H1 (cell line): ENCODE results near the gene RALGAPA2. TPM values are rescaled to one million over a fixed set of nuclear protein-coding genes. Genes with fewer than 3 reads are reported as not detected.

ENCODE experiments used
- CTCF ChIA-PET: fragments of 300-600 bp; sonication (Branson Sonifier 250); formaldehyde crosslinking; loops from one replicate; lab custom pipeline; 2021; ENCODE audit not compliant: partially characterized antibody; lab: Charles Lee
- POLR2A ChIA-PET: fragments of 300-600 bp; sonication (Branson Sonifier 250); formaldehyde crosslinking; loops from one replicate; lab custom pipeline; 2021; ENCODE audit warnings: inconsistent platforms; ENCODE audit not compliant: partially characterized antibody; lab: Charles Lee
- DNase-seq, 2 experiments: peaks; one replicate each; pipeline versions ENCODE4 v3.0.0 to v3.0.0-alpha.2; 2010 to 2022; ENCODE audit warnings: low spot score in 2 of 2, low read depth in 1 of 2, mixed read lengths in 1 of 2
- FAIRE-seq: peaks from 2 replicates; lab custom pipeline; 2011; peaks lifted over from hg19 to GRCh38; lab: Jason Lieb, UNC
- H2AFZ ChIP-seq: 2 replicates; pipeline ENCODE4 v1.8.1; 2012; ENCODE audit warnings: low read length, inconsistent platforms
- H2AK5ac ChIP-seq: 2 replicates; pipeline ENCODE4 v1.6.1; 2013; ENCODE audit warnings: low read depth, low read length
- H2BK120ac ChIP-seq: replicated peaks from 2 replicates; pipeline ENCODE3; 2013; ENCODE audit warnings: low read depth, low read length, inconsistent platforms
- H2BK12ac ChIP-seq: 2 replicates; pipeline ENCODE4 v1.6.1; 2013; ENCODE audit warnings: low read depth, low read length
- H2BK15ac ChIP-seq: 2 replicates; pipeline ENCODE4 v1.6.1; 2013; ENCODE audit warnings: low read length
- H2BK20ac ChIP-seq: 2 replicates; pipeline ENCODE4 v1.6.1; 2013; ENCODE audit warnings: low read length
- H2BK5ac ChIP-seq: 2 replicates; pipeline ENCODE4 v1.6.1; 2013; ENCODE audit warnings: low read depth, low read length
- H3K14ac ChIP-seq: 2 replicates; pipeline ENCODE4 v1.6.1; 2013; ENCODE audit warnings: inconsistent platforms; ENCODE audit not compliant: insufficient read length
- H3K18ac ChIP-seq: 2 replicates; pipeline ENCODE4 v1.6.1; 2013; ENCODE audit warnings: low read length; ENCODE audit errors: extremely low read depth
- H3K23ac ChIP-seq: 2 replicates; pipeline ENCODE4 v1.6.1; 2013; ENCODE audit warnings: inconsistent platforms; ENCODE audit not compliant: insufficient read length
- H3K23me2 ChIP-seq: 2 replicates; pipeline ENCODE4 v1.6.1; 2013; ENCODE audit warnings: low read depth, low read length
- H3K27ac ChIP-seq: 2 replicates; pipeline ENCODE4 v1.6.1; 2011; ENCODE audit warnings: low read depth, low read length, inconsistent platforms
- H3K27me3 ChIP-seq, 4 experiments: replicated peaks in 1 of 4; 1 replicate in 1 of 4; 2 replicates in 3 of 4; pipeline versions ENCODE4 v1.6.1 to v1.8.1; 2011 to 2013; ENCODE audit warnings: low read length in 3 of 4, mild to moderate bottlenecking in 3 of 4, inconsistent platforms in 2 of 4, mixed read lengths in 2 of 4, moderate library complexity in 1 of 4; ENCODE audit not compliant: control insufficient read depth in 3 of 4, insufficient read depth in 3 of 4; ENCODE audit errors: extremely low read depth in 1 of 4
- H3K36me3 ChIP-seq, 4 experiments: 2 replicates each; pipeline versions ENCODE4 v1.6.1 to v1.8.1; 2011 to 2013; ENCODE audit warnings: mild to moderate bottlenecking in 4 of 4, low read length in 3 of 4, moderate library complexity in 2 of 4, control low read depth in 1 of 4, inconsistent platforms in 1 of 4; ENCODE audit not compliant: insufficient read depth in 4 of 4, control insufficient read depth in 2 of 4
- H3K4ac ChIP-seq: replicated peaks from 2 replicates; pipeline ENCODE3; 2013; ENCODE audit warnings: low read length, low read depth, mixed read lengths, inconsistent platforms; ENCODE audit not compliant: insufficient read length
- H3K4me1 ChIP-seq, 4 experiments: replicated peaks in 1 of 4; 1 replicate in 1 of 4; 2 replicates in 3 of 4; pipeline versions ENCODE4 v1.6.1 to v1.8.1; 2011 to 2013; ENCODE audit warnings: low read length in 3 of 4, inconsistent platforms in 2 of 4, mixed read lengths in 1 of 4; ENCODE audit not compliant: insufficient read depth in 4 of 4, control insufficient read depth in 3 of 4
- H3K4me2 ChIP-seq, 2 experiments: 2 replicates each; pipeline versions ENCODE4 v1.6.1 to v1.8.1; 2011 to 2013; ENCODE audit warnings: low read depth in 2 of 2, low read length in 2 of 2, control low read depth in 1 of 2, inconsistent platforms in 1 of 2, mild to moderate bottlenecking in 1 of 2; ENCODE audit not compliant: insufficient read depth in 1 of 2
- H3K4me3 ChIP-seq, 4 experiments: fragments of 200-600, 300-600 bp in 1 of 4; sonication (generic), shearing (Covaris generic), sonication (Bioruptor Twin) in 1 of 4; 2 replicates each; pipeline versions ENCODE4 v1.5.1 to v1.8.1; 2011 to 2016; ENCODE audit warnings: low read length in 4 of 4, low read depth in 3 of 4, control low read depth in 2 of 4, inconsistent platforms in 2 of 4, mild to moderate bottlenecking in 2 of 4, mixed read lengths in 1 of 4, moderate library complexity in 1 of 4; ENCODE audit not compliant: insufficient read depth in 2 of 4; ENCODE audit errors: extremely low read depth in 1 of 4
- H3K56ac ChIP-seq: replicated peaks from 2 replicates; pipeline ENCODE3; 2013; ENCODE audit warnings: low read depth, mild to moderate bottlenecking, mixed read lengths, low read length, inconsistent platforms; ENCODE audit not compliant: insufficient read length
- H3K79me1 ChIP-seq: 2 replicates; pipeline ENCODE4 v1.6.1; 2013; ENCODE audit warnings: low read depth, low read length, control low read depth
- H3K79me2 ChIP-seq, 2 experiments: 2 replicates each; pipeline versions ENCODE4 v1.6.1 to v1.8.1; 2012 to 2013; ENCODE audit warnings: low read length in 2 of 2, mild to moderate bottlenecking in 2 of 2, inconsistent platforms in 1 of 2; ENCODE audit not compliant: insufficient read depth in 2 of 2, control insufficient read depth in 1 of 2
- H3K9ac ChIP-seq, 4 experiments: replicated peaks in 1 of 4; 1 replicate in 1 of 4; 2 replicates in 3 of 4; pipeline versions ENCODE4 v1.6.1 to v1.8.1; 2011 to 2013; ENCODE audit warnings: low read depth in 3 of 4, low read length in 3 of 4, control low read depth in 2 of 4, mild to moderate bottlenecking in 2 of 4, moderate library complexity in 2 of 4, inconsistent platforms in 1 of 4; ENCODE audit errors: extremely low read depth in 1 of 4
- H3K9me3 ChIP-seq, 2 experiments: 2 replicates each; pipeline versions ENCODE4 v1.6.1 to v1.8.1; 2012 to 2013; ENCODE audit warnings: mild to moderate bottlenecking in 2 of 2, moderate library complexity in 2 of 2, control low read depth in 1 of 2, inconsistent platforms in 1 of 2, low read depth in 1 of 2, low read length in 1 of 2, mixed read lengths in 1 of 2; ENCODE audit not compliant: insufficient read depth in 2 of 2
- H4K20me1 ChIP-seq, 2 experiments: replicated peaks in 1 of 2; 2 replicates each; pipeline versions ENCODE3 to v1.8.1; 2011 to 2013; ENCODE audit warnings: inconsistent platforms in 2 of 2, low read length in 2 of 2, mild to moderate bottlenecking in 1 of 2; ENCODE audit not compliant: insufficient read depth in 2 of 2, control insufficient read depth in 1 of 2
- H4K5ac ChIP-seq: 2 replicates; pipeline ENCODE4 v1.6.1; 2013; ENCODE audit warnings: low read length, low read depth, mixed read lengths, inconsistent platforms; ENCODE audit not compliant: insufficient read length
- H4K8ac ChIP-seq: 2 replicates; pipeline ENCODE4 v1.8.0; 2013; ENCODE audit warnings: mild to moderate bottlenecking, moderate library complexity, low read length, inconsistent platforms; ENCODE audit not compliant: insufficient read depth; ENCODE audit errors: extremely low read depth
- H4K91ac ChIP-seq: replicated peaks from 2 replicates; pipeline ENCODE3; 2013; ENCODE audit warnings: low read length, mixed read lengths, inconsistent platforms; ENCODE audit not compliant: insufficient read length
- CEBPB ChIP-seq: IDR thresholded peaks from 2 replicates; pipeline ENCODE4 v1.6.1; 2012; ENCODE audit warnings: low read depth, low read length
- CREB1 ChIP-seq: IDR thresholded peaks from 2 replicates; pipeline ENCODE4 v1.6.1; 2012; ENCODE audit warnings: inconsistent platforms
- EZH2 ChIP-seq: fragments of 200-600 bp; sonication (generic); IDR thresholded peaks from 2 replicates; pipeline ENCODE4 v1.7.1; 2012; ENCODE audit warnings: low read depth, mild to moderate bottlenecking, moderate library complexity, low read length, inconsistent platforms; ENCODE audit not compliant: severe bottlenecking
- JUN ChIP-seq: IDR thresholded peaks from 2 replicates; pipeline ENCODE4 v1.6.1; 2011; ENCODE audit warnings: low read depth, mild to moderate bottlenecking, improper control_type of control experiment, low read length
- NANOG ChIP-seq: IDR thresholded peaks from 2 replicates; pipeline ENCODE4 v1.6.1; 2011; ENCODE audit warnings: low read length, low read depth, mild to moderate bottlenecking, inconsistent platforms; ENCODE audit not compliant: insufficient read depth, poor library complexity, severe bottlenecking
- POLR2AphosphoS5 ChIP-seq: IDR thresholded peaks from 2 replicates; pipeline ENCODE4 v1.6.1; 2011; ENCODE audit warnings: low read depth, low read length
- RNF2 ChIP-seq: fragments of 200-900, 300-1000 bp; sonication (generic); IDR thresholded peaks from 2 replicates; pipeline ENCODE4 v1.7.1; 2016; ENCODE audit warnings: borderline replicate concordance, low read depth, mild to moderate bottlenecking, antibody characterized with exemption, low read length; ENCODE audit not compliant: poor library complexity, severe bottlenecking; ENCODE audit errors: missing control alignments
- SIRT6 ChIP-seq: IDR thresholded peaks from one replicate; pipeline ENCODE4 v1.7.1; 2012; ENCODE audit warnings: low read length, inconsistent platforms
- SIX5 ChIP-seq: IDR thresholded peaks from 2 replicates; pipeline ENCODE4 v1.6.1; 2011; ENCODE audit warnings: mild to moderate bottlenecking, low read depth, low read length
- SP2 ChIP-seq: IDR thresholded peaks from 2 replicates; pipeline ENCODE4 v1.6.1; 2012; ENCODE audit warnings: mild to moderate bottlenecking, low read length, inconsistent platforms
- TAF7 ChIP-seq: optimal IDR thresholded peaks from 2 replicates; pipeline ENCODE3; 2011; ENCODE audit warnings: low read depth, mild to moderate bottlenecking, inconsistent platforms, low read length, moderate library complexity, borderline replicate concordance
- TBP ChIP-seq: IDR thresholded peaks from 2 replicates; pipeline ENCODE4 v1.6.1; 2011; ENCODE audit warnings: low read depth, low read length, improper control_type of control experiment
- WGBS, 2 experiments: shearing (Covaris generic) in 1 of 2; methylation state at CpG; one replicate each; pipeline versions ENCODE4 v1.1.6 to v1.1.7; 2013 to 2015; ENCODE audit warnings: low lambda C conversion rate in 2 of 2, mixed read lengths in 2 of 2, inconsistent platforms in 1 of 2, low coverage in 1 of 2, missing lambda C conversion rate in 1 of 2; ENCODE audit not compliant: insufficient replicate concordance in 2 of 2, insufficient coverage in 1 of 2, insufficient read length in 1 of 2; ENCODE audit errors: extremely low coverage in 1 of 2, missing lambda C conversion rate in 1 of 2; 5-methylcytosine and 5-hydroxymethylcytosine counted together
- polyA plus RNA-seq, 7 experiments: library from polyadenylated mRNA; depleted of rRNA in 3 of 7; stranded (reverse) in 5 of 7; unstranded in 2 of 7; fragments of >200 nt in 5 of 7; fragments of 200-250 nt in 2 of 7; gene quantifications; 1 replicate in 5 of 7; 2 replicates in 1 of 7; 4 replicates in 1 of 7; pipeline versions ENCODE4 v1.2.1 to v1.2.3, GENCODE V29; 2011 to 2013; ENCODE audit warnings: missing spikeins in 2 of 7, mixed read lengths in 2 of 7
- total RNA-seq: library from RNA; stranded (reverse); fragmentation: NEBNext Ultra II Directional; extraction: Animal tissue kit (Norgen Biotek cat#: 25700); gene quantifications from 2 replicates; pipeline ENCODE4 v1.2.1, GENCODE V29; 2021
- TF ChIP-seq, protein P1 (sequence below): IDR thresholded peaks from 2 replicates; pipeline ENCODE4 v1.6.1; 2011; ENCODE audit warnings: low read length, improper control_type of control experiment

Gene RALGAPA2
- total and polyA plus RNA-seq, 2 of the 8 experiments (the other 6 are each of a cell fraction or from before 2014, with no cell fraction given): 5.1 to 25.5 TPM

DNA sequence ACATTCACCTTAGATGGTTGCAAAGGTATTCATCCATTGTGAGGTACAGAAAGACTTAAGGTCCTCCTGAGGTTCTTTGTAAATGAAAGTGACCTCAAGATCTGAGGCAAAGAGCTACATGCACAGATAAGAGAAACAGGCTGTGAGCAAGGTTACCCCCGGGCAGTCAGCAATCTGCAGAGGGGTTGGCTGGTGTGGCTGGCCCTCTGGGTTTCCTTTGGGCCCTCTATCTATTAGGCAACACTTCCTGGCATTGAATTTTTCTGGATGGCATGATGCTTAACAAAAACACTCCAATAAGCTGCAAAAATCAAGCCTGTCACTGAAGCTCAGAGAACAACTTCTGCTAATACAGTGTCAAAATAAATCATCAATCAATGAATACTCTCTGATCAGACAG is 48.9 kb upstream of the RALGAPA2 start:
- H3K79me1 ChIP-seq: no peaks in the 10 kb centered on the region
- no peak overlapping the region for H2BK12ac ChIP-seq
- no peak overlapping the region for H3K23ac ChIP-seq
- H2AK5ac ChIP-seq: no peak overlapping the region
- ChIA-PET CTCF (interaction anchor here (1.2 kb wide), 2 partner anchors 12 to 64 kb away, joined by 3 read pairs; no protein-coding TSS in a partner anchor), POLR2A (no interaction called here)
- H2BK15ac ChIP-seq: no peak overlapping the region
- H3K27ac ChIP-seq: no peak overlapping the region
- no peaks in the 10 kb centered on the region for H3K23me2 ChIP-seq
- H3K4me3 ChIP-seq: no peak overlapping the region
- H2AFZ ChIP-seq: no peak overlapping the region
- peaks cover 0 to 5% of the 10 kb centered on the region in 2 experiments; a peak in 1 of 4 replicates for H3K9me3 ChIP-seq
- no peaks in the 10 kb centered on the region for H3K79me2 ChIP-seq
- DNase-seq (no peak), FAIRE-seq (no peak)
- H2BK5ac ChIP-seq: no peak overlapping the region
- H3K4me2 ChIP-seq: no peak overlapping the region
- no peaks in the 10 kb centered on the region for H3K4me1 ChIP-seq
- no peak overlapping the region for H3K56ac ChIP-seq
- no peak overlapping the region for H4K5ac ChIP-seq
- H3K4ac ChIP-seq: no peak overlapping the region
- no peak overlapping the region for H2BK120ac ChIP-seq
- H3K18ac ChIP-seq: no peak overlapping the region
- H3K27me3 ChIP-seq: no peaks in the 10 kb centered on the region
- no peak overlapping the region for H4K8ac ChIP-seq
- WGBS, 2 experiments: 83% methylated on average over 1 of the region's 1 CpG; no CpG with 5 or more reads in 1 of the 2 experiments
- H3K36me3 ChIP-seq: no peaks in the 10 kb centered on the region
- H2BK20ac ChIP-seq: no peak overlapping the region
- no peak overlapping the region for H4K91ac ChIP-seq
- no peak overlapping the region for H3K14ac ChIP-seq
- no peaks in the 10 kb centered on the region for H4K20me1 ChIP-seq
- H3K9ac ChIP-seq: no peak overlapping the region
- no peak for TF ChIP-seq CREB1
- TF ChIP-seq, protein P1, sequence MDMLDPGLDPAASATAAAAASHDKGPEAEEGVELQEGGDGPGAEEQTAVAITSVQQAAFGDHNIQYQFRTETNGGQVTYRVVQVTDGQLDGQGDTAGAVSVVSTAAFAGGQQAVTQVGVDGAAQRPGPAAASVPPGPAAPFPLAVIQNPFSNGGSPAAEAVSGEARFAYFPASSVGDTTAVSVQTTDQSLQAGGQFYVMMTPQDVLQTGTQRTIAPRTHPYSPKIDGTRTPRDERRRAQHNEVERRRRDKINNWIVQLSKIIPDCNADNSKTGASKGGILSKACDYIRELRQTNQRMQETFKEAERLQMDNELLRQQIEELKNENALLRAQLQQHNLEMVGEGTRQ: no peak
- TF ChIP-seq TBP: no peak
- no peak for TF ChIP-seq TAF7
- TF ChIP-seq POLR2AphosphoS5: no peak
- TF ChIP-seq SIRT6: no peak
- TF ChIP-seq SP2: no peak
- TF ChIP-seq SIX5: no peak
- no peak for TF ChIP-seq NANOG
- no peak for TF ChIP-seq CEBPB
- no peak for TF ChIP-seq JUN
- no peak for TF ChIP-seq EZH2
- TF ChIP-seq RNF2: no peak
